Erythroblast (primary cell): ENCODE results near the gene ZBTB38.
A peak's percentile ranks its signal among the peaks of the same experiment; 100 is the strongest.

Experiments used
- DNase-seq, 2 experiments: peaks; one replicate each; lab custom pipeline; 2025; lab: John Stamatoyannopoulos, UW
- GATA1 ChIP-seq: IDR thresholded peaks from 2 replicates; pipeline ENCODE4 v1.6.1; 2011; ENCODE audit warnings: low read depth, mild to moderate bottlenecking, control low read depth, low read length, moderate library complexity
- POLR2A ChIP-seq: IDR thresholded peaks from 2 replicates; pipeline ENCODE4 v1.6.1; 2011; ENCODE audit warnings: mild to moderate bottlenecking, low read length

Gene ZBTB38

DNA sequence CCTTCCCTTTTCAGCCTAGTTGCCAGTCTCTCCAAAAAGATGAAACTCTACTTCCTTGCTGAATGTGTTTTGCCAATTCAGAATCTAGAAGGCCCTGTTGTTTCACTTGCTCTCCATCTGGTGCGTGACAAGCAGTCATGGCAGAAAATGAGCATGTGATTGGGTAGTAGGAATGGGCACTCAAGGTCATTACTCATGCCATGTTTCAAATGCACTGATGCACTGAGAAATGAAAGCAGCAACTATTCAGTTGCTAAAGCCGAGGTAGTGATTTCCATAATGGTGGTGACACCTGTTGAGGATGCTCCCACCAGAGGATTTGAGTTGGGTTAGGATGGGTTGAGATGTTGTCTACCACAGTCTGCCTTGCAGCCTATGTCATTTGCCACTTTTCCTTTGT is 12.7 kb downstream of the ZBTB38 start:
- TF ChIP-seq GATA1 = no peak
- DNase-seq = no peak

DNA sequence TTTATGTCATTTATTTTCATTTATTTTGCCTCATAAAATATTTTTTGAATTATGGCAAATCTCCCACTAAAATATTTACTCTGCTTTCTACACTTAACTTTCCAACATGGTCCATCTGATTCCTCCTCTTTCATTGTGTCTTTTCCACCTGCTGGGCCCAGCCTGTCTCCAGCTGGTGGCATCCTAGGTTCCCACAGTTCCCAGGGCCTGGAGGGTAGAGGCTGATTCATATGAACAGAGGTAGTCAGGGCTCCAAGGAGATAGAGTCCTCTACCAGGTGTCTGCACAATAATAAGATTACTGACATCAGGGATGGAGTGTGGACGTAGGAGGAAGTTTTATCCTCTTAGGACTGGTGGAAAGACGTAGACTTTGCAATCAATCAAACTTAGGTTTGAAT is 14.3 kb downstream of the ZBTB38 start:
- TF ChIP-seq GATA1 = no peak
- TF ChIP-seq POLR2A = no peak
- DNase-seq = no peak

DNA sequence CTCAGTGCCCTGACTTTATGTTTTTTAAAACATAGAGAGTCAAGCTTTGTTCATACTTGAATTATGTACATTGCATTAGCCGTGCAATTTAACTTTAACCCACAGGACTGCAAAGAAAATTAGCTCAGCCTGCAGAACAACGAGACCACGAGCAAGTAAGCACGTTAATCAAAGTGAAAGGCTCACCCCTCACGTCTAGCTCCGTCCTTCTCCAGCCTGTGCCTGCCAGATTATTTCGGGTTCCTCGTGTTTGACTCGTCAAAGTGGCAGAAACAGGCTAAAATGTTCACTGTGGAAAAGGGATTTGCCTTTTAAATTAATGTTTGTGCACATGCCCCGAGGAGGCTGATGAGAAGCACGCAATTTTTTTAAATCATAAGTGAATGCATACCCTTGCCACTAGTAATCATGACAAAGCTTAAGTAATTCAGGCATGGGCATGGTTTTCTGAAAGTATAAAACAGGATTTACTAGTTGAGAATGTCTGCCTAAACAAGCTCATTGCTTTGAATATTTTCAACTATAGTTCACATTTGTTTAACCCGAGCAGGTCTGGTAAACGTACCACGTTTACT is 15.3 kb downstream of the ZBTB38 start:
- DNase-seq = no peak
- TF ChIP-seq GATA1 = no peak
- TF ChIP-seq POLR2A = no peak

DNA sequence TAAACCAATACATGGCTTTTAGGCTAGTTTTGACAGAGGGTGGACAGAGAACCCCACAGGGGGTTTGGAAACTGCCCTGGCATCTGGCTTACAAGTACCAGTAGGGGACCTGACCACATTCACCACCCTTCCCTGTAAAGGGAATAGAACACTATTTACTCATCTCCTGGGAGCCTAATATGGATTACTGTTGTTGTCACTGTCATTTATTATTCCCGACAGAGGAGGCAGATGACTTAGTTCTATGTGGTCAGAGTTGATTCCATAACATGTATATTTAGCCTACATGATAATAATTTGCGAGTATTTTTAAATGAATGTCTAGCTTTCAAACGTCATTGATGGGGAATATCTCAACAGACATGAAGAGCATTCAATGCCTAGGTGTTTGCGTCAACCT is 15.9 kb downstream of the ZBTB38 start:
- no peak for DNase-seq
- TF ChIP-seq POLR2A (no peak), GATA1 (no peak)

DNA sequence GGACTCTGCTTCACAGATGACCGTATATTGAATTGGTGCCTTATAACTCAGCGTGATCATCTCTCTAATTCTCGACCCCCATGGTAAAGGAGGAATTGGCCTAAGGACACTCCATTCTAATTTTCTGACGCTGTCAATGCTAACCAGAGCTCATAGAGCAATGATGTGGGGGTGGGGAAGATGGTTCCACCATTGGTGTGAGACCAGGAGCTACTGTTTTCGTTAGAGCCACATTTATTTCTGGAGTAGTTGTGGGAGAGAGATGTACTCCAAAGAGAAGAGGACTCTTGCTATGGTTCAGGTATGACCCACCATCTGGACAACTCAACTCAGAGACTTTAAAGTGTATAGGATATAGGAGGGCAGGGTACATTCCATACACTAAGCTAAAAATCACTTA is 16.3 kb downstream of the ZBTB38 start:
- TF ChIP-seq GATA1 = no peak
- no peak for TF ChIP-seq POLR2A
- no peak for DNase-seq

DNA sequence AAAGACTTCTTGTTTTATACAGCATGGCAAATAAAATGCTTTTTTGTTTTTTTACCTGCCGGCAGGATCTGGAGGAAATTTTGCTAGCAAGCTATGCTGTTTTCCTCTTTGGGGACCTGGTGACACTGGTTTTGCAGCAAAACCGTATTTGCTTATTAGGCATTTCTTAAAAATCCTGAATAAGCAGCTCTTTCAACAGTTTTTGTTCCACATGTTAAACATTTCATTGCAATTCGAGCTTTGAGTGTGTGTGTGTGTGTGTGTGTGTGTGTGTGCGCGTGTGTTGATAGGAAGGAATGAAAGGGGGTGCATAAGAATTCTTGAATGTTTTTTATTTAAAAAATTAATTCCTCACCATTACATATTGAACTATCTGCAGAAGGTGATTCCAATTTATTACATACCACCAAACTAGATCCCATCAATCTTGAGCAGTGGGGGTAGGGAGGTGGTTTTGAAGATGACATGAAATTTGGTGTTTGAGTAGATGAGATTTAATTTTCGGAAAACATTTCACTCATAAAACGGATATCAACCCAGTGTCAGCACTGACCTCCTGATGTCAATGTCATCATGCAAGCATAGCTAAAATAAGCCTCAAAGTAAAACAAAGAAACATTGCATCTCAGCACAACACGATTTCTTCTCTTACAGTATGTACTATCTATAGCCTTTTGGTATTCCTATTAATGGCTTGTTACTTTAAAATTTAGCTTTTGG is 17.3 kb downstream of the ZBTB38 start:
- TF ChIP-seq GATA1 (no peak), POLR2A (no peak)
- DNase-seq = no peak

DNA sequence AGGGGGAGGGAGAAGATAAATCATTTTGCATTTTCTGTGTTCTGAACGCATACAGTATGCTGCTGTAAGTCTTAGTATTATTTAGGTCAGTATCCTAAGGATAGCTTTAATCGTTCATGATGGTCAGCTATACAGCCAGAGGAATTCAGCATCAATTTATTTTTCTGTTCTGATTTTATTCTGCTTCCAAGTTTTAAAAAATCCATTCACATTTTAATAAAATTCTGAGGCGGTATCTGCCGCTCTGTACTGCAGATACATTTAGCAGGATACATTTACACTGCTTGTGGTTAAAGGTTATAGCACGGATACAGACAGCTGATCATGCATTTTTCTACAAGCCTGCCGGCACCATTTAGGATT is 17.8 kb downstream of the ZBTB38 start:
- no peak for TF ChIP-seq GATA1
- TF ChIP-seq POLR2A = no peak
- no peak for DNase-seq

DNA sequence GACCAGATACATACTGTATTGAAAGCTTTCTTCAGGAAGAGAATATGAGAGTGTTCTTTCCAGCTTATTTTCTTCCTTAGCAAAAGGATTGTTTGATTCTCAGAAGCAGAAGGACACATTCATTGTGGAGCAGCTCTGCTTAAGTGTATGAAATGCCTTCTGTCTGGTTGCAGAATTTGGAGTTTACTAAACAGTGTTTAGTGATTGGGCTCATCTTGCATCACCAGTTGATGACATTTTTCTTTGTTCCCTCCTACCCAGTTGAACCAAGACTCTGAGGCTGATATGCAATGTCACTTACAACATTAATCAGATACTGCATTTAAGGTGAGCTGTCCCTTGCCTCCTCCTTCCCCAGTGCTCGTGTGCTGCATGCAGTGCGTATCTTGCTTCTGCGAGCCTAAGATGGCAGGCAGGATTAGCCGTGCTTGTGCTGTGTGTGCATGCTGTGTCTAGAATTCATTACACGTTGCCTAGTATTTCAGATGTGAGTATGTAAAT is 18.4 kb downstream of the ZBTB38 start:
- TF ChIP-seq GATA1 (no peak), POLR2A (no peak)
- DNase-seq = peak in 1 of 2 experiments; percentile 53

DNA sequence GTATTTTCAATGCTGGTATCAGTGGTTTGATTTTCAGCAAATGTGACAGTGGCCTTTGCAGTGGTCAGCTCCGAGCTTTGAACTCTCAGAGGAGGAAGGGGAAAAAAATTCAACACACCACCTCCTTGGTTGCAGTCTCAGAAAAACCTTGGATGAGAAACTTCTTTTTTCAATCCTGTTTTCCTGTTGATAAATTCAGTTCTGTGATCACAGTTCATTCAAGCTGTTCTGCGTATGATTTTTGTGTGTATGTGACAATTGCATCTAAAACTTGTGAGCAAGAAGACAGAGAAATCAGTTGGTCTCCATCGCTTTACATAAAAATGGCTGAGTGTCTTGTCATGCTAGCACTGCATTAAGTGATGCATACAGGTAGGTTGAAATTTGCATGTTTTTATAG is 19.2 kb downstream of the ZBTB38 start:
- no peak for DNase-seq
- TF ChIP-seq POLR2A = no peak
- TF ChIP-seq GATA1 = no peak

DNA sequence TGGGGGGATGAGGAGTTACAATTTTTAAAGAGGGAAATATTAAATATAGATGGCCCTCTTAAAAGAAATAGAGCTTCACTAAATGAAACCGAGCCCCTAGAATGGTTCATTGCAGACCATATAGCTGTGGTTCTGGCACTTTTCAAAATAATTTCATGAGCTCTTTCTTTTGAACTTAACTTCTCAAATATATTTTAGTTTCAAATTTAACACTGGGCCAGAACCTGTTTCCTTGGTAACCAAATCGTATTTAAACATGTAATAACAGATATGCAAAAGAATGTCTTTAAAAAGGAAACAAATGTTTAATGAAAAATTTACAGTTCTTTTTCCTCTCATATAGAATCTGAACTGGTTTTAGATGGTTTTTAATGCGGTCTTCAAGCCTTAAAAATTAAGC is 20.1 kb downstream of the ZBTB38 start:
- no peak for TF ChIP-seq POLR2A
- TF ChIP-seq GATA1 = no peak
- DNase-seq = no peak

DNA sequence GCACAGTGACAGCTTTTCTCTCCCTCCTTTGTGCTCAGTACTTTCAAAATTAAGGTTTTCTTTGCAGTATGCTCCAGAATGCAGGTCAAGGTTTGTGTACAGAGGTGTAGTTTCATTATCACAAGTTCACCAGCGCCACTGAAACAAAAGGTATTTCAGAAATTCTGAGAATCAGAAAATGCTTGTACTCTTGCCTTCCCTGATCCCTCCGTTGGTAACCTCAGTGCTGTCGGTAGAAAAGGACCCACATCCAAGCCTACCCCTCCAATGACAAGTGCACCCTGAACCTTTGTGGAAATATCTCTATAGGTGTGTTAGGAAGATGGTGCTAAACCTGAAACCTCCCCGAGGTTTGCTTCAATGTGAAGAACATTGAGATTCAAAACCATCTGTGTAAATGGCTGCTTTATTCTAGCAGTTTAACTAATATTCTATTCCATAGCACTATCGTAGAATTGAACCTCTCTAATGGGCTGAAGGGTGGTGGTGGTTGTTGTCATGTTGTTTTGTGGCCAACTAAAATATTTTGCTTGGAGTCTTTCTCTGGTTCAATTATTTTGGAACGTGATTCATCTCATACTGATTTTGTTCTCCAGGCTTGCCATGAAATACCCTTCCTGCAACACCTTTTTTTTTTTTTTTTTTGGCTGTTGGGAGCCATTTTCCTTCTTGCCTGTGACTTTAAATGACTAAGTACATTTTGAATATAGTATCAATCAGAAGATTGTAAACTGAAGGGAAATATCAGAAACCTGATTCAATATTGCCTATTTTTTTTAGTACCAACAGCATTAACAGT is 20.7 kb downstream of the ZBTB38 start:
- no peak for DNase-seq

DNA sequence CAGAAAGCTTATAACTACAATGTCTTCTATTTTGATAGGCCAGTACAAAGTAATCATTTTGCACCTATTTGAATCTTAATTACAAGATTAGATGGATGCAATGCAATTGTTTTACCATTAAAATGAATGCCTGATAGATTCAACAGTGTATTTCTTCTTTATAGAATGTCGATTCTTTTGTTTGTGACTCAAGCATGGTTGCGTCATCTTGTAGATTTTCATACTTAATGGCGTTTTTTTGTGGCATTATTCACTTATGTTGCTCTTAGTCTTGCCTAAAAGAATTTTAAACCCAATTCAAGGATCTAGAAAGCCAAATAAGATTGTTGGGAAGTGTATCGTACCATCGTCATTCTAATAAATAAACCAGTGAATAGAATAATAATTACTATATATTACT is 21.4 kb downstream of the ZBTB38 start:
- DNase-seq = no peak
- TF ChIP-seq POLR2A (no peak), GATA1 (no peak)

More for the DNA sequence above, 20.7 kb downstream of the ZBTB38 start:
- TF ChIP-seq GATA1 (no peak), POLR2A (no peak)

DNA sequence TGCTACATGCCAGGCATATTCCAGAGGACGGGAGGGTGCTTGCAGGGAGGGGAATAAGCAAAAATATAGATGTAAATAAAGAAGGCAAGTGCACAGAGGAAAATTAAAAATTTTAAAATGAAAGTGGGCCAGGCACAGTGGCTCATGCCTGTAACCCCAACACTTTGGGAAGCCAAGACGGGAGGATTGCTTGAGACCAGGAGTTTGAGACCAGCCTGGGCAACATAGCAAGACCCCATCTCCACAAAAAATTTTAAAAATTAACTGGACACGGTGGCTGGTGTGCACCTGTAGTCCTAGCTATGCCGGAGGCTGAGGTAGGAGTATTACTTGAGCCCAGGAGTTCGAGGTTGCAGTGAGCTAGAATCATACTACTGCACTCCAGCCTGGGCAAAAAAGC is 22.4 kb downstream of the ZBTB38 start:
- no peak for TF ChIP-seq GATA1
- TF ChIP-seq POLR2A = no peak
- DNase-seq = no peak
